ENCODE results near the gene TCERG1L.

TCERG1L gene

DNA sequence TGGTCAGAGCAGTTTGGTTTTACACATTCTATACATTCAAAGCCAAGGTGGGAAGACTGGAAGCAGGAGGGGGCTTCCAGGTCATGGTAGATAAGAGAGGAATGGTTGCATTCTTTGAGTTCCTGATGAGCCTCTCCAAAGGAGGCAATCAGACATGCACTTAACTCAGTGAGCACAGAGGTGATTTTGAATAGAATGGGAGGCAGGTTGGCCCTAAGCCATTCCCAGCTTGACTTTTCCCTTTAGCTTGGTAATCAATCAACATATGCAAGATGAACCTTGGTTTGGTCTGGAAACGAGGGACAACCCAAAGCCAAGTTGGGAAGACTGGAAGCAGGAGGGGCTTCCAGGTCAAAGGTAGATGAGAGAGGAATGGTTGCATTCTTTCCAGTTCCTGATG is 31.4 kb downstream of the TCERG1L start:
- no peaks in the 10 kb centered on the region for H3K9me3 ChIP-seq (ENCODE audit: control insufficient read depth, insufficient read depth, low read length)
- H3K27ac ChIP-seq (ENCODE audit: low read depth, low read length), result no peak overlapping the region
- no peak overlapping the region for H3K4me3 ChIP-seq (ENCODE audit: low read depth, low read length)
- no peaks in the 10 kb centered on the region for H3K27me3 ChIP-seq (ENCODE audit: control insufficient read depth, insufficient read depth, low read length)
- no peaks in the 10 kb centered on the region for H3K36me3 ChIP-seq (ENCODE audit: control insufficient read depth, insufficient read depth, low read length)
- H3K9ac ChIP-seq (ENCODE audit: low read depth, low read length), result no peak overlapping the region
- no peaks in the 10 kb centered on the region for H3K4me1 ChIP-seq (ENCODE audit: control insufficient read depth, insufficient read depth, low read length)

DNA sequence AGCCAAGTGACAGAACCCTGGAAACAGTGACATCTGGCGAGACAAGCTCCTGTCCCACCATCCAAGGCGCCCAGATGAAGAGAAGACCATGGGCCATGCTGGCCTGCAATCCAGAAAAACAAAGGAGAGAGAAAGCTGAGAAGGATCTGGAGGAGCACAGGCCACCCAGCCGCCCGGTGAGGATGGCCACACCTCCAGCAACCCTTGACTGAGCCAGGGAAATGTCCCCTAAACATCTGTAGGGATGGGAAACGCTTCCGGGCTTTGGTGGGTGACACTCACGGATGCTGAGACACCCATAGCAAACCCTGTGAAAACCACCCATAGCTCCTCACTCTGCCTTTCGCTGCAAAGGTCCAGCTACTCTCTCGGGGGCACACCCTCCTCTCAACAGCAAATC is 32.0 kb downstream of the TCERG1L start:
- Histone ChIP-seq H3K4me1 (ENCODE audit: control insufficient read depth, insufficient read depth, low read length) (no peaks in the 10 kb centered on the region), H3K27ac (ENCODE audit: low read depth, low read length) (no peak overlapping the region), H3K27me3 (ENCODE audit: control insufficient read depth, insufficient read depth, low read length) (no peaks in the 10 kb centered on the region), H3K4me3 (ENCODE audit: low read depth, low read length) (no peak overlapping the region), H3K9me3 (ENCODE audit: control insufficient read depth, insufficient read depth, low read length) (no peaks in the 10 kb centered on the region), H3K36me3 (ENCODE audit: control insufficient read depth, insufficient read depth, low read length) (no peaks in the 10 kb centered on the region), H3K9ac (ENCODE audit: low read depth, low read length) (no peak overlapping the region)

DNA sequence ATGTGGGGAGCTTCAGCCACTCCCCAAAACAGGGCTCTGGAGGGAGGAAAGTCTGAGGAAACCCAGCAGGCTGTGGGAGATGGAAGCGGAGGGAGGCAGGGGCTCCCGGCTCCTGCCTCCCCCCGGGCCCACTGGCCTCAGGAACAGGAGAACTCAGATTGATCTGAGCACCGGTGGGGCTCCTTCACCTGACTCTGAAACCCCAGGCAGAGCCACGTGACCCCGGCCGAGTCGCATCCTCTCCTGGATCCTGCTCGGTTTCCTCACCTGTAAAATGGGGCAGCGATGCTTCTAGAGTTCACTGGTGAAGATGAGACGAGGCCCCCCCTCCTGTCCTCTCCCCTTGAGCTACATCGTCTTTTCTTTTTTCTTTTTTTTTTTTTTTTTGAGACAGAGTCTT is 33.6 kb downstream of the TCERG1L start:
- Histone ChIP-seq H3K4me1 (ENCODE audit: control insufficient read depth, insufficient read depth, low read length) (no peaks in the 10 kb centered on the region), H3K36me3 (ENCODE audit: control insufficient read depth, insufficient read depth, low read length) (no peaks in the 10 kb centered on the region), H3K9me3 (ENCODE audit: control insufficient read depth, insufficient read depth, low read length) (no peaks in the 10 kb centered on the region), H3K9ac (ENCODE audit: low read depth, low read length) (no peak overlapping the region), H3K27ac (ENCODE audit: low read depth, low read length) (no peak overlapping the region), H3K27me3 (ENCODE audit: control insufficient read depth, insufficient read depth, low read length) (no peaks in the 10 kb centered on the region), H3K4me3 (ENCODE audit: low read depth, low read length) (no peak overlapping the region)

DNA sequence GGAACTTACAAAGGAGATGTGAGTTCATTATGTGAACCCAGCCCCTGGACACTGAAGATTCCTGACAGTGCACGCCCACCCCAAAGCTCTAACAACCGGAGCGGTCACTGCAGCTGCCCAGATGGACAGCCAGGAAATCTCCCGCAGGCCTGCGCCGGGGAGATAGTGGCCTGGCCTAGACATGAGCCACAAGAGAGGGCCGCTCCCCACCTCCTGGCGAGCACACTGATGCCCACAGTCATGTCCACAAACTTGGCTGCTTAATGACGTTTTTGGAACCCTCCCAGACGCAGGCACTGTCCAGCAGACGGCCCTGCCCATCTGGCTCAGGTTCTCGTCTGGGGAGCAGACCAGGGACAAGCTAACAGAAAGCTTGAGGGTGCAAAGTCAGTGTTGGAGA is 34.2 kb downstream of the TCERG1L start:
- no peaks in the 10 kb centered on the region for H3K27me3 ChIP-seq (ENCODE audit: control insufficient read depth, insufficient read depth, low read length)
- H3K36me3 ChIP-seq (ENCODE audit: control insufficient read depth, insufficient read depth, low read length), result no peaks in the 10 kb centered on the region
- H3K4me1 ChIP-seq (ENCODE audit: control insufficient read depth, insufficient read depth, low read length), result no peaks in the 10 kb centered on the region
- no peak overlapping the region for H3K27ac ChIP-seq (ENCODE audit: low read depth, low read length)
- H3K9ac ChIP-seq (ENCODE audit: low read depth, low read length), result no peak overlapping the region
- H3K4me3 ChIP-seq (ENCODE audit: low read depth, low read length), result no peak overlapping the region
- H3K9me3 ChIP-seq (ENCODE audit: control insufficient read depth, insufficient read depth, low read length), result no peaks in the 10 kb centered on the region

DNA sequence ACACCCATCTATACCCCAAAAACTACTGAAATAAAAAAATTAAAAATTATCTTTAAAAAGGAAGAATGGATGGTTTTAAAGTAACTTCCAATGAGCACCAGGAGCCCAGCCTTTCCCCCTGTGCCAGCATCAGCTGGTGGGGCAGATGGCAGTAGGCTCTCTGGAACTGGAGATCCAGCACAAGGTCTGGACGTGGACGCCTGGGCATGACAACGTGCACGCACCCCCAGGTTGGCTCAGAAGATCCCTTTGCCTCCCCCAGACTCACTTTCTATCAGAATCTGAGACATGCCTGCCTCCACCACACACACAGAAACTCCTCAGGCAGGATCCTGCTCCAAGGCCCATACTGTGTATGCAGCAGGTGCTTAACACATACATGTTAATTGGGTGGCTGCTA is 35.8 kb downstream of the TCERG1L start:
- H3K27ac ChIP-seq (ENCODE audit: low read depth, low read length), result no peak overlapping the region
- no peaks in the 10 kb centered on the region for H3K4me1 ChIP-seq (ENCODE audit: control insufficient read depth, insufficient read depth, low read length)
- no peaks in the 10 kb centered on the region for H3K36me3 ChIP-seq (ENCODE audit: control insufficient read depth, insufficient read depth, low read length)
- H3K9me3 ChIP-seq (ENCODE audit: control insufficient read depth, insufficient read depth, low read length), result no peaks in the 10 kb centered on the region
- no peak overlapping the region for H3K4me3 ChIP-seq (ENCODE audit: low read depth, low read length)
- no peaks in the 10 kb centered on the region for H3K27me3 ChIP-seq (ENCODE audit: control insufficient read depth, insufficient read depth, low read length)
- no peak overlapping the region for H3K9ac ChIP-seq (ENCODE audit: low read depth, low read length)

DNA sequence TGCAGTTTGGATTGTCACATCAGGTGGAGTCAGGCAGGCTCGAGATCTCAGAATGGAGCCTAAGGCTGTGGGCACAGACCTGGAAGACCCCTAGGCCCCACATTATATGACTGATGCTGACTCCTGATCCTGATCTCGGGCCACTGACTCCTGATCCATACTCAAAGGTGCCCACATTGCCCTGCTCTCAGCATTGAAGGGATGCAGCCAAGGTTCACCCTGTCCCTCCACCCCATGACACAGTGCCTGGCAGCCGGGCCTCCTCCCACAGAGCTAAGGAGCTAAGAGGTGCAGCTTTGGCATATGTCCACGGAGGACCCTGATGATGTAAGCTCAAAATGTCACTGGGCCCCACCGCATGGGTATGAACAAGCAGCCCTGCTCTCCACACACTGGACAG is 36.6 kb downstream of the TCERG1L start:
- Histone ChIP-seq H3K9ac (ENCODE audit: low read depth, low read length) (no peak overlapping the region), H3K4me1 (ENCODE audit: control insufficient read depth, insufficient read depth, low read length) (no peaks in the 10 kb centered on the region), H3K4me3 (ENCODE audit: low read depth, low read length) (no peak overlapping the region), H3K27me3 (ENCODE audit: control insufficient read depth, insufficient read depth, low read length) (no peaks in the 10 kb centered on the region), H3K36me3 (ENCODE audit: control insufficient read depth, insufficient read depth, low read length) (no peaks in the 10 kb centered on the region), H3K9me3 (ENCODE audit: control insufficient read depth, insufficient read depth, low read length) (no peaks in the 10 kb centered on the region), H3K27ac (ENCODE audit: low read depth, low read length) (no peak overlapping the region)

DNA sequence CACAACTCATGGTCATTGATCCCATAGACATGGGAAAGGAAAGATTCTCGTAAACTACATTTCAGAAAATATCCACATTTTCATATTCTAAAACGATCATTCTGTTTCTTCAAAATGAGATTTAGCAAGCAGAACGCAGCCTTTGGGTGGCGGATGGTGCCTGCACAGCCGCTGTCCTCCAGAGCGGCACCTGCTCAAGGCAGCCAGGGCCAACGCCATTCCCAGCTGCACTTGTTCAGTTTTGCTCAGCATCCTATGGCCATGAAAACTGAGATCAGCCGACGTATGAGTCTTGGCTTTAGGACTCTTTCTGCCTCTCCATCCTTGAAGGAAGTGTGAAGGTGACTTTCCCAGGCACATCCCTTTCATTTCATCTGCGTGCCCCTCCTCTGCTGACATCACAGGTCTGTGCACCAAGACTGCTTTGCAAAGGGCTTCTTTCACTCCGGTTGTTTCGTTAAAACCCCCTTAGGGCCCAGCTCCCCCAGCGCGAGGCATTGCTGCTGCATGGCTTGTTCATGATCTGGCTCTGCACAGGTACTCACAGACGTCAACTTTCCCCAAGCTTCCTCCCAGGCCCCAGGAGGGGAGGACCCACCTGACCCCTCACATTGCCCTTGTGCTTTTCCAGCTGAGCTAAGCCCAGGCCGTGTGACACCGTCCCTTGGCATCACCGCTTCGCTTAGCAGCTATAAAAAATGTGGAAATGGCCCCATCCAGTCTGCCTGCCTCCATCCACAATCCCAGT is 37.2 kb downstream of the TCERG1L start:
- no peaks in the 10 kb centered on the region for H3K4me1 ChIP-seq (ENCODE audit: control insufficient read depth, insufficient read depth, low read length)
- no peaks in the 10 kb centered on the region for H3K27me3 ChIP-seq (ENCODE audit: control insufficient read depth, insufficient read depth, low read length)
- H3K4me3 ChIP-seq (ENCODE audit: low read depth, low read length), result no peak overlapping the region
- H3K27ac ChIP-seq (ENCODE audit: low read depth, low read length), result no peak overlapping the region
- H3K9me3 ChIP-seq (ENCODE audit: control insufficient read depth, insufficient read depth, low read length), result no peaks in the 10 kb centered on the region
- H3K36me3 ChIP-seq (ENCODE audit: control insufficient read depth, insufficient read depth, low read length), result no peaks in the 10 kb centered on the region
- H3K9ac ChIP-seq (ENCODE audit: low read depth, low read length), result no peak overlapping the region

DNA sequence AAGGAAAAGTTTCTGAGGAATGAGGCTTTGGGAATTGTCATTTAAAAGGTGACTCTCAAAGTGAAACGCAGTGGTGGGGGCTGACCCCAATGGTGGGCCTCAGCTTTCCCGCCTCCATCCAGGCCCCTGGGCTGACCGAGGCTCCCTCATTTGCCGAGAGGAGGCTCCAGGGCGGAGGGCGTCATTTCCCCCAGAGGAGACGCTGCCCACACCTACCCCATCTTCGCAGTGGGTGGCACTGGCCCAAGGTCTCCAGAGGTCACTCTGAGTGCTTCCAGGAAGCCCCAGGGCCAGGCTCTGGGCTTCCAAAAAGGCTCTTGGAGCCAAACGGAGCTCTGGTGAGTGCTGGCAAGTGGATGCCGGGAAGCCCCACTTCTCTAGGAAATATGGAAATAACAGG is 38.0 kb downstream of the TCERG1L start:
- H3K27ac ChIP-seq (ENCODE audit: low read depth, low read length), result no peak overlapping the region
- H3K4me1 ChIP-seq (ENCODE audit: control insufficient read depth, insufficient read depth, low read length), result no peaks in the 10 kb centered on the region
- no peaks in the 10 kb centered on the region for H3K36me3 ChIP-seq (ENCODE audit: control insufficient read depth, insufficient read depth, low read length)
- H3K27me3 ChIP-seq (ENCODE audit: control insufficient read depth, insufficient read depth, low read length), result no peaks in the 10 kb centered on the region
- no peaks in the 10 kb centered on the region for H3K9me3 ChIP-seq (ENCODE audit: control insufficient read depth, insufficient read depth, low read length)
- H3K4me3 ChIP-seq (ENCODE audit: low read depth, low read length), result no peak overlapping the region
- no peak overlapping the region for H3K9ac ChIP-seq (ENCODE audit: low read depth, low read length)

DNA sequence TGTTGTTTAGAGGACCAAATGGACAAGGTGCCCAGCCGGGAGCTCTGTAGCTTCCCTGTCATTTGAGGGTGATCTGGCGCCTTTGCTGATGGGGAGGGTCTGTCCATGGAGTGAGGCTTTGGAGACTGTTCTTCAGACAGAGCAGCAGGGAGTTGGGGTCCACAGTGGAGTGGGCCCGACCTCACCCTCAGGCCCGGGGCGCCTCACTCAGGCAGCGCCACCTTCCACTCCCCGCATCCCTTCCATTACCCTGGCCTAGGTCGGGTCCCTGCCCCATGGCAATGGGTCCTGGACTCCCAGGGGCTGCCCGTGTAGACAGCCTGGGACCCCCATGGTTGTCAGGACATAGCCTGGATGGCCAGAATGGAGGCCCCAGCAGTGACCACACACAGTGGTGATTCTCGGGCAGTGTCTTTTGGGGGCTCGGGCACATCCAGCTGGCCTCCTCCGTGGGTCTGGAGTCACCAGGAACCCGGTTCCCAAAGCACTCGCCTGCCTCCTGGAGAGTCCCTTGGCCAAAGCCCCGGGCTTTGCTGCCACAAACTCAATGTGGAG is 38.5 kb downstream of the TCERG1L start:
- Histone ChIP-seq H3K27me3 (ENCODE audit: control insufficient read depth, insufficient read depth, low read length) (no peaks in the 10 kb centered on the region), H3K36me3 (ENCODE audit: control insufficient read depth, insufficient read depth, low read length) (no peaks in the 10 kb centered on the region), H3K4me3 (ENCODE audit: low read depth, low read length) (no peak overlapping the region), H3K4me1 (ENCODE audit: control insufficient read depth, insufficient read depth, low read length) (no peaks in the 10 kb centered on the region), H3K27ac (ENCODE audit: low read depth, low read length) (no peak overlapping the region), H3K9ac (ENCODE audit: low read depth, low read length) (no peak overlapping the region), H3K9me3 (ENCODE audit: control insufficient read depth, insufficient read depth, low read length) (no peaks in the 10 kb centered on the region)

DNA sequence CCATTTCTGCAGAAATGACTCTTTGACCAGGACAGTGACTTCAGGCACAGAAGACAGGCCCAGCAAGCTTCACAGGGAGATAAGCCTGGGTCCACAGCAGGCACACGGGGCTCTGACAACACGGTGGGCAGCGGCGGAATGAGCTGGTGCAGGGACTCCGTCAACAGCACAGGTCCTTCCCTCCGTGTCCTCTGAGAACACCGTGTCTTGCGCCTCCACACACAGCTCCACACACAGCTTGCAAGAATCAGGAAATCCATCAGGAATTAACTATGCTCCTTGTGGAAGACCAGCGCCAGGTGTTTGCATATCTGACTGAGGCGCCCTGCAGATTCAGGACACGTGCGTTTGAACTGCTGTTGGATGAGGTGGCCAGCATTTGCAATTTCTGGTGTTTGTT is 39.6 kb downstream of the TCERG1L start:
- Histone ChIP-seq H3K4me1 (ENCODE audit: control insufficient read depth, insufficient read depth, low read length) (no peaks in the 10 kb centered on the region), H3K9ac (ENCODE audit: low read depth, low read length) (no peak overlapping the region), H3K9me3 (ENCODE audit: control insufficient read depth, insufficient read depth, low read length) (no peaks in the 10 kb centered on the region), H3K4me3 (ENCODE audit: low read depth, low read length) (no peak overlapping the region), H3K27me3 (ENCODE audit: control insufficient read depth, insufficient read depth, low read length) (no peaks in the 10 kb centered on the region), H3K27ac (ENCODE audit: low read depth, low read length) (no peak overlapping the region), H3K36me3 (ENCODE audit: control insufficient read depth, insufficient read depth, low read length) (no peaks in the 10 kb centered on the region)

DNA sequence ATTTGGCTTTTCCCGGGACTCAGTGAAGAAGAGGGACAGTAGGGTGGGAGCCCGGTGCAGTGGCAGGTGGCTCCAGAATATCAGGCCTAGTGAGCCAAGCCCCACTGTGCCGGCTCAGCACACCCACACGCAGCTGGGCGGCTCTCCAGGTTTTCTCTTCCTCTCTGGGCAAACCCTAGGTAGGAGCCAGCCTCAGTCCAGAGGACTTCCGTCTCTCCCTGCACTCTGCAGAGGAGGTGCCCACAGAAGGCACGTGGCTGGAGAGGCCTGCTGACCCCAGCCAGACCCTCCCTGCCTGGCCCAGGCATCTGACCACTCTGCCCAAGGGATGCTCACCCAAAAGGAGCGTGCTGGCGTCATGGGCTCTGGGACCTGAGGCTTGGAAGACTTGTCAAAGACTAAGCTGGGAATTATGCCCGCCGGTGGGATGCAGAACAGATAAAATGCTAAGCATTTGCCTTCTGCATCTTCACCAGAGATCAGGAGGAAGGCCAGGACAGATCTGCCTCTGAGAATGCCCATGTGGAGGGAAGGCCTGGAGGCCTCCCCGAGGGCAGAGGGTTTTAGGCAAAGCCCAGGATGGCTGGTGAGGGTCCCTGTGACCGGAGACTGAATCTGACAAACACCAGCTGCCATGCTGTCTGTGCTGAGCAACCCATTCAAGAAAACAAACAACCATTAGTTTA is 40.2 kb downstream of the TCERG1L start:
- Histone ChIP-seq H3K4me3 (ENCODE audit: low read depth, low read length) (no peak overlapping the region), H3K9ac (ENCODE audit: low read depth, low read length) (no peak overlapping the region), H3K9me3 (ENCODE audit: control insufficient read depth, insufficient read depth, low read length) (no peaks in the 10 kb centered on the region), H3K27ac (ENCODE audit: low read depth, low read length) (no peak overlapping the region), H3K4me1 (ENCODE audit: control insufficient read depth, insufficient read depth, low read length) (no peaks in the 10 kb centered on the region), H3K27me3 (ENCODE audit: control insufficient read depth, insufficient read depth, low read length) (no peaks in the 10 kb centered on the region), H3K36me3 (ENCODE audit: control insufficient read depth, insufficient read depth, low read length) (no peaks in the 10 kb centered on the region)
